Mesenchymal stem cell (in vitro differentiated cells and primary cell): ENCODE results near the gene ADCY5.

Experiments
- DNase-seq: peaks from one replicate; pipeline ENCODE4 v3.0.0-alpha.2; 2013
- H2AFZ ChIP-seq: one replicate; pipeline ENCODE4 v1.6.1; 2013; ENCODE audit warnings: low read depth, mild to moderate bottlenecking, control low read depth, inconsistent platforms, low read length, moderate library complexity
- H2AK5ac ChIP-seq: 2 replicates; pipeline ENCODE4 v1.6.1; 2013; ENCODE audit warnings: low read length, moderate library complexity, mild to moderate bottlenecking, inconsistent platforms; ENCODE audit not compliant: severe bottlenecking
- H2BK120ac ChIP-seq: one replicate; pipeline ENCODE4 v1.6.1; 2013; ENCODE audit warnings: low read depth, mild to moderate bottlenecking, inconsistent platforms, low read length, moderate library complexity
- H2BK12ac ChIP-seq, 2 experiments: one replicate each; pipeline ENCODE4 v1.6.1; 2013; ENCODE audit warnings: inconsistent platforms in 2 of 2, low read length in 2 of 2, mild to moderate bottlenecking in 2 of 2, moderate library complexity in 2 of 2, control low read depth in 1 of 2
- H2BK15ac ChIP-seq: one replicate; pipeline ENCODE4 v1.6.1; 2013; ENCODE audit warnings: mild to moderate bottlenecking, low read depth, inconsistent platforms; ENCODE audit not compliant: poor library complexity, severe bottlenecking
- H2BK5ac ChIP-seq: 2 replicates; pipeline ENCODE4 v1.6.1; 2013; ENCODE audit warnings: low read depth, mild to moderate bottlenecking, low read length, control low read depth, inconsistent platforms; ENCODE audit not compliant: poor library complexity, severe bottlenecking
- H3K14ac ChIP-seq, 2 experiments: one replicate each; pipeline ENCODE4 v1.6.1; 2013; ENCODE audit warnings: inconsistent platforms in 2 of 2, low read length in 2 of 2, control low read depth in 1 of 2, mild to moderate bottlenecking in 1 of 2, moderate library complexity in 1 of 2
- H3K18ac ChIP-seq, 2 experiments: one replicate each; pipeline ENCODE4 v1.6.1; 2013; ENCODE audit warnings: inconsistent platforms in 2 of 2, low read length in 2 of 2, control low read depth in 1 of 2, low read depth in 1 of 2, mild to moderate bottlenecking in 1 of 2
- H3K23ac ChIP-seq, 2 experiments: one replicate each; pipeline ENCODE4 v1.6.1; 2013; ENCODE audit warnings: inconsistent platforms in 2 of 2, low read length in 2 of 2, mild to moderate bottlenecking in 2 of 2, moderate library complexity in 2 of 2, control low read depth in 1 of 2
- H3K27ac ChIP-seq: 2 replicates; pipeline ENCODE4 v1.5.1; 2013; ENCODE audit warnings: mild to moderate bottlenecking, moderate library complexity, low read length, control low read depth, inconsistent platforms; ENCODE audit not compliant: poor library complexity, severe bottlenecking
- H3K27me3 ChIP-seq, 2 experiments: 2 replicates each; pipeline versions ENCODE4 v1.6.1 to v1.7.0; 2013; ENCODE audit warnings: low read length in 2 of 2, mild to moderate bottlenecking in 2 of 2, moderate library complexity in 2 of 2, control low read depth in 1 of 2, inconsistent platforms in 1 of 2; ENCODE audit not compliant: control insufficient read depth in 1 of 2, insufficient read depth in 1 of 2
- H3K36me3 ChIP-seq, 2 experiments: 2 replicates each; pipeline versions ENCODE4 v1.6.1 to v1.7.0; 2013; ENCODE audit warnings: low read length in 2 of 2, control low read depth in 1 of 2, inconsistent platforms in 1 of 2, low read depth in 1 of 2, mild to moderate bottlenecking in 1 of 2; ENCODE audit not compliant: insufficient read depth in 2 of 2, control insufficient read depth in 1 of 2
- H3K4ac ChIP-seq, 2 experiments: one replicate each; pipeline ENCODE4 v1.6.1; 2013; ENCODE audit warnings: inconsistent platforms in 2 of 2, low read length in 2 of 2, mild to moderate bottlenecking in 2 of 2, moderate library complexity in 2 of 2, control low read depth in 1 of 2, low read depth in 1 of 2
- H3K4me1 ChIP-seq: 2 replicates; pipeline ENCODE4 v1.6.1; 2013; ENCODE audit warnings: low read depth, low read length, control low read depth; ENCODE audit not compliant: control insufficient read depth, insufficient read depth
- H3K4me2 ChIP-seq: 2 replicates; pipeline ENCODE4 v1.6.1; 2013; ENCODE audit warnings: low read length, mild to moderate bottlenecking, inconsistent platforms; ENCODE audit not compliant: poor library complexity, severe bottlenecking
- H3K4me3 ChIP-seq, 2 experiments: 2 replicates each; pipeline versions ENCODE4 v1.5.1 to v1.7.0; 2013; ENCODE audit warnings: low read length in 2 of 2, mild to moderate bottlenecking in 2 of 2, control low read depth in 1 of 2, low read depth in 1 of 2; ENCODE audit not compliant: insufficient read depth in 1 of 2
- H3K79me1 ChIP-seq: replicated peaks from 2 replicates; pipeline ENCODE4 v1.6.1; 2013; ENCODE audit warnings: mild to moderate bottlenecking, control low read depth, low read length, inconsistent platforms; ENCODE audit not compliant: poor library complexity, severe bottlenecking
- H3K9ac ChIP-seq: 2 replicates; pipeline ENCODE4 v1.7.0; 2013; ENCODE audit warnings: mild to moderate bottlenecking, low read length, moderate library complexity
- H3K9me3 ChIP-seq: 2 replicates; pipeline ENCODE4 v1.7.0; 2013; ENCODE audit warnings: mild to moderate bottlenecking, low read length; ENCODE audit not compliant: control insufficient read depth
- H4K8ac ChIP-seq: one replicate; pipeline ENCODE4 v1.6.1; 2013; ENCODE audit warnings: inconsistent platforms, mild to moderate bottlenecking, low read length, moderate library complexity
- H4K91ac ChIP-seq: one replicate; pipeline ENCODE4 v1.6.1; 2013; ENCODE audit warnings: mild to moderate bottlenecking, low read length, inconsistent platforms
- WGBS: methylation state at CpG from one replicate; pipeline ENCODE4 v1.1.7; 2013; ENCODE audit warnings: mixed read lengths; 5-methylcytosine and 5-hydroxymethylcytosine counted together

The ADCY5 gene

DNA sequence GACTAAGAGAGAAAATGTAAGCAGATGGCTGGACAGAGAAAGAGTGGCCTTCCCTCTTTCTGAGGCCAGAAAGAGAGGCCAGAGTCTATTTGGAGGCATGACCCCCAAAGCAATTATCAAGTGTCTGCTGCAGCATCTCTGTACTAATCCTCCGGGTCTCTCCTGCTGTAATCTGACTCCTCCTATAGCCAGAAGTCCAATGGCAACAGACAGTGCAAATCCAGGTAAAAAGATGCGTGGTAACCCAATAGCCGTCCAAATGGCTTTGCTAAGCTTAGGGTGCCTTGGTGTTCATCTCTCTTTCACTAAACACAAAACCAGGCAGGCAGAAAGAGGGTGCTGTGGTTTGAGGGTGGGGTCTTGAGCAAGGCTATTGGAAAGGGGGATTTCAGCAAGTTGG lies 91.6 kb downstream of the ADCY5 start:
- peaks cover 9% of the 10 kb centered on the region for H3K4me1 ChIP-seq
- H3K27ac ChIP-seq: no peak overlapping the region
- no peak overlapping the region for H2BK12ac ChIP-seq
- no peak overlapping the region for H3K14ac ChIP-seq
- no peak overlapping the region for H3K4ac ChIP-seq
- H3K9me3 ChIP-seq: peaks cover 4% of the 10 kb centered on the region
- no peak overlapping the region for H2BK15ac ChIP-seq
- H3K4me2 ChIP-seq: no peak overlapping the region
- no peak overlapping the region for H2BK5ac ChIP-seq
- no peak overlapping the region for H2AFZ ChIP-seq
- H2BK120ac ChIP-seq: no peak overlapping the region
- WGBS: 85% methylated on average over 3 of the region's 3 CpGs
- no peak overlapping the region for H3K4me3 ChIP-seq
- no peak overlapping the region for H4K91ac ChIP-seq
- DNase-seq: no peak
- no peak overlapping the region for H3K18ac ChIP-seq
- no peak overlapping the region for H2AK5ac ChIP-seq
- H3K79me1 ChIP-seq: no peaks in the 10 kb centered on the region
- no peaks in the 10 kb centered on the region for H3K36me3 ChIP-seq
- no peak overlapping the region for H3K23ac ChIP-seq
- no peak overlapping the region for H3K9ac ChIP-seq
- peaks cover 62 to 84% of the 10 kb centered on the region in 2 experiments for H3K27me3 ChIP-seq
- no peak overlapping the region for H4K8ac ChIP-seq

DNA sequence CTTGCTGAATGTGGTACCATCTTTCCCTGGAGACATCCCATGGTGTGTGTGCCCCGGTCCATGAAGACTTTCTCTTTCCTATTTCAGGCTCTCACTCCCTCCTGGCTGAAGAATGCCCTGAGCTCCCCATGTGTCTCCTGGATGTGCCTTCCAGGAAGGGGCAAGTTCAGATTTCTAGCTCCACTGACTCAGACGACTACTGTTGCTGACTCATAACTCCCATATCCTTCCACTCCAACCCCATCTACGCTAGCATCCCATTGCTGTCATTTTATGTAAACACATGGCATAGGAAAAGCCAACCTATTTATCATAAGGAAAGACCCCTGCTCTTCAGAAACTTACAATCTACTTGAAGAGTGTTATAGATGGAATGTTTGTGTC lies 95.0 kb downstream of the ADCY5 start:
- Histone ChIP-seq H2AK5ac (no peak overlapping the region), H3K9ac (no peak overlapping the region), H3K27me3 (peaks cover 69 to 85% of the 10 kb centered on the region in 2 experiments), H3K4me2 (no peak overlapping the region), H3K9me3 (peaks cover 4% of the 10 kb centered on the region), H2BK12ac (no peak overlapping the region), H2BK15ac (no peak overlapping the region), H3K4ac (no peak overlapping the region), H4K91ac (no peak overlapping the region), H3K14ac (no peak overlapping the region), H3K36me3 (no peaks in the 10 kb centered on the region), H3K27ac (no peak overlapping the region), H3K79me1 (no peaks in the 10 kb centered on the region), H3K18ac (no peak overlapping the region), H2AFZ (no peak overlapping the region), H3K4me1 (peaks cover 17% of the 10 kb centered on the region), H2BK120ac (no peak overlapping the region), H3K4me3 (no peak overlapping the region), H2BK5ac (no peak overlapping the region), H4K8ac (no peak overlapping the region), H3K23ac (no peak overlapping the region)
- peak; percentile 62 for DNase-seq
- 34% methylated on average over 3 of the region's 3 CpGs for WGBS

DNA sequence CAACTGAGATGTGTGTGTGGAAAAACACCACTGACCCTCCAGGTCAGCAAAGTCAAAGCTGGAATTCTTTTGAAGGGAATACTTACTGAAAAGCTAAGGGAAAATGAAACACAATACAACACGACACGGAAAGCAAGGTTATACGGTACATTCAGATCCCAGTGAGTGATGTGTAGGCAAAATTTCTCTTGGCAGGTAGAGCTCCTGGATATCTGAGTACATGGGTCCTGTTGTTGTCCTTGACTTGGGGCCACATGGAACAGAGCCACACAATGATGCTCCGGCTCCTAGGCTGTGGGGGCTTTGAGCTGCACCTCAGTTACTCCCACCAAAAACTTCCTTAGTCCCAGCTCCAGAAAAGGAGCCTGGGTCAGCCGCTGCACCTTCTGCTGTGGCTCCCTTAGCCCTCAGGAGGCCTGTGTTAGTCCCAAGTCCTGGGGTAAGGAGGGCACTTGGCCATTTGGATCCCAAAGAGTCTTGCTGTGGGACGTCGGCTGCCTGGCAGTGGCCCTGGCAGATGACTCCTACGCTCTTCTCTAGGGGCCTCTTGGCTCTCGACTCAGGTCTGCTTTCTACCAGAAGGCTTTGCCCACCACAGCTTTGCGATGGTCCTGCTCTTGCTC lies 95.6 kb downstream of the ADCY5 start:
- Histone ChIP-seq H2BK12ac (no peak overlapping the region), H3K27ac (no peak overlapping the region), H2BK120ac (no peak overlapping the region)

DNA sequence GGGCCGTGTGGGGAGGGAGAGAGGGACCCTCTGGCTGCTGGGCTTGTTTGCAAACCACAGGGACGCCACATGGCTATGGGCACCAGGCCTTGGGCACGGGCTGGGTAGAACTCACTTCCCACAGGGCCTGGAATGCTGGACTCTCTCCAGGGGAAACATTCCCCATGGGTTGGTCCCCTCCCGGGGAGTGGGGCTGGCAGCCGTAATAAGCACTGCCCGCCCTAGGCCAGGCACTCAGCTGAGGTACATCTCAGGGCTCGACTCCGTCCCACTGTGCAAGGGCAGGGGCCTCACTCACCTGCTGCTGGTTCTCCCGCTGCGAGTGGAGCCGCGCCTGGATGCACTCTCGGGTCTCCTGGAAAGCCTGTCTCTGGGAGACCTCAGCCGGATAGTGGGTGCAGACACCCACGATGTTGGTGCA lies 96.7 kb downstream of the ADCY5 start:
- no peak overlapping the region for H2BK12ac ChIP-seq
- no peak overlapping the region for H3K4ac ChIP-seq
- H2AFZ ChIP-seq: no peak overlapping the region
- H3K4me3 ChIP-seq: no peak overlapping the region
- no peak overlapping the region for H4K91ac ChIP-seq
- no peak overlapping the region for H4K8ac ChIP-seq
- no peak overlapping the region for H2BK120ac ChIP-seq
- peaks cover 4% of the 10 kb centered on the region for H3K9me3 ChIP-seq
- H3K79me1 ChIP-seq: no peaks in the 10 kb centered on the region
- H3K27me3 ChIP-seq: peaks cover 72 to 87% of the 10 kb centered on the region in 2 experiments
- no peak overlapping the region for H2AK5ac ChIP-seq
- no peak overlapping the region for H3K18ac ChIP-seq
- H3K23ac ChIP-seq: no peak overlapping the region
- H3K9ac ChIP-seq: no peak overlapping the region
- H2BK15ac ChIP-seq: no peak overlapping the region
- no peak overlapping the region for H3K14ac ChIP-seq
- H3K4me2 ChIP-seq: no peak overlapping the region
- no peak overlapping the region for H2BK5ac ChIP-seq
- H3K4me1 ChIP-seq: peaks cover 17% of the 10 kb centered on the region
- H3K27ac ChIP-seq: no peak overlapping the region
- no peak for DNase-seq
- WGBS: 94% methylated on average over 15 of the region's 15 CpGs
- no peaks in the 10 kb centered on the region for H3K36me3 ChIP-seq

More for the DNA sequence above, 95.6 kb downstream of the ADCY5 start:
- no peak overlapping the region for H3K14ac ChIP-seq
- no peak overlapping the region for H3K9ac ChIP-seq
- no peak overlapping the region for H3K4me3 ChIP-seq
- H3K4ac ChIP-seq: no peak overlapping the region
- no peaks in the 10 kb centered on the region for H3K36me3 ChIP-seq
- no peak overlapping the region for H3K4me2 ChIP-seq
- H2AFZ ChIP-seq: no peak overlapping the region
- peaks cover 17% of the 10 kb centered on the region for H3K4me1 ChIP-seq
- H2AK5ac ChIP-seq: no peak overlapping the region
- WGBS: 92% methylated on average over 10 of the region's 10 CpGs
- no peak overlapping the region for H2BK5ac ChIP-seq
- no peak overlapping the region for H3K23ac ChIP-seq
- H3K27me3 ChIP-seq: peaks cover 69 to 85% of the 10 kb centered on the region in 2 experiments
- no peaks in the 10 kb centered on the region for H3K79me1 ChIP-seq
- H4K91ac ChIP-seq: no peak overlapping the region
- no peak overlapping the region for H3K18ac ChIP-seq
- no peak overlapping the region for H4K8ac ChIP-seq
- H3K9me3 ChIP-seq: peaks cover 4% of the 10 kb centered on the region
- H2BK15ac ChIP-seq: no peak overlapping the region
- DNase-seq: no peak
